GM13977 (cell line): ENCODE results near the gene PTGFRN.

ENCODE experiments used
- DNase-seq: peaks from one replicate; pipeline ENCODE4 v3.0.0; 2012; ENCODE audit warnings: low spot score
- in situ Hi-C: fragments of 300-500 bp; cut with MboI; formaldehyde crosslinking; loops from one replicate; pipeline ENCODE4 v1.12.0; 2022; ENCODE audit warnings: low sequenced_read_pairs, low pct_unique_long_range_greater_than_20kb, mixed read lengths, inconsistent platforms; ENCODE audit not compliant: unreplicated experiment
- TF ChIP-seq, protein P1 (sequence below): IDR thresholded peaks from 2 replicates; pipeline ENCODE4 v1.5.1; 2012; ENCODE audit warnings: mild to moderate bottlenecking, control low read depth; ENCODE audit not compliant: insufficient read depth; ENCODE audit errors: extremely low read depth, missing control alignments

The PTGFRN gene

DNA sequence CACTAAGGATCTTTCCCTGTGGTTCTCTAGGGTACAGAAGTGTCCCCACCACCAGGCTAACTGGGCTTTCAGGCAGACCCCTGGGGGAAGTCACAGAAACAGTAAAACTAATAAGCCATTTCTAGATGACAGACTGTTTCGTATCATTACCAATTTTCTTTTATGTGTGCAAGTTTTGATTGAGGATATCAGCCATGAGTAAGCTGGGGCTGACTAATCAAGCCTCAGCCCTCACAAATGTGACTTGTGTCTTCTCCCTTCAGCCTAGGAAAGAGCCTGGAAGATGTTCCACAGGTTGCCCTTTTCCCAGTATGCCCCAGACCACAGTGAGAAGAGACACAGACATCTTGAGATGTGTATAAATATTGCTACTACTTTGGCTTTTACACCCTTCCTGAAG lies 10.5 kb downstream of the PTGFRN start:
- DNase-seq = no peak
- in situ Hi-C loops = no loop called here
- TF ChIP-seq, protein P1, sequence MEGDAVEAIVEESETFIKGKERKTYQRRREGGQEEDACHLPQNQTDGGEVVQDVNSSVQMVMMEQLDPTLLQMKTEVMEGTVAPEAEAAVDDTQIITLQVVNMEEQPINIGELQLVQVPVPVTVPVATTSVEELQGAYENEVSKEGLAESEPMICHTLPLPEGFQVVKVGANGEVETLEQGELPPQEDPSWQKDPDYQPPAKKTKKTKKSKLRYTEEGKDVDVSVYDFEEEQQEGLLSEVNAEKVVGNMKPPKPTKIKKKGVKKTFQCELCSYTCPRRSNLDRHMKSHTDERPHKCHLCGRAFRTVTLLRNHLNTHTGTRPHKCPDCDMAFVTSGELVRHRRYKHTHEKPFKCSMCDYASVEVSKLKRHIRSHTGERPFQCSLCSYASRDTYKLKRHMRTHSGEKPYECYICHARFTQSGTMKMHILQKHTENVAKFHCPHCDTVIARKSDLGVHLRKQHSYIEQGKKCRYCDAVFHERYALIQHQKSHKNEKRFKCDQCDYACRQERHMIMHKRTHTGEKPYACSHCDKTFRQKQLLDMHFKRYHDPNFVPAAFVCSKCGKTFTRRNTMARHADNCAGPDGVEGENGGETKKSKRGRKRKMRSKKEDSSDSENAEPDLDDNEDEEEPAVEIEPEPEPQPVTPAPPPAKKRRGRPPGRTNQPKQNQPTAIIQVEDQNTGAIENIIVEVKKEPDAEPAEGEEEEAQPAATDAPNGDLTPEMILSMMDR = no peak

DNA sequence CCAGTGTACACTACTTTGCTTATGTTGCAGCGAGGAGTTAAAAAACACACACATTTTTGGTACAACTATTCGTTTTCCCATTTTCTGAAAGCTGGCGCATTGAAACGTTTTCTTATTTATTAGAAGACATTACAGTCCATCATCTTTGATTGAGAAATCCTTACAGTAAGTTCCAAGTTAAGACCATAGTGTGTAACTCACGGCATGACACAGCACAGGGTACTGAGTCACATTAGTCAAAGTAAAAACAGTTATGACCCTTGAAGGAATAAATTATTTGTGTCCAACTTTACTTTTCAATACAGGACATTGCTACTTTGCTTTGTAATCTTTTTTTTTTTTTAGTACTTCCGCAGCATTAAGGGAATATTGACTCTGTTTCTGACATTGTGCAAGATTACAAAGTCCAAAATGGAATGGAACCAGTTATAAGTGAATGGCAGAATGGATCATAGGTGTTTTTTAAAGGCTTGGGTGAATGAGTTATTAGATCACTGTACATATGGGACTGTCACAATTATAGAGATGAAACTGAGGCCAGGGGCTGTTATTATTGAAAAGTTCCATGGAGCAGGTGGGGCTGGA lies 11.7 kb downstream of the PTGFRN start:
- in situ Hi-C loops = no loop called here
- DNase-seq = no peak
- TF ChIP-seq, protein P1 = no peak

DNA sequence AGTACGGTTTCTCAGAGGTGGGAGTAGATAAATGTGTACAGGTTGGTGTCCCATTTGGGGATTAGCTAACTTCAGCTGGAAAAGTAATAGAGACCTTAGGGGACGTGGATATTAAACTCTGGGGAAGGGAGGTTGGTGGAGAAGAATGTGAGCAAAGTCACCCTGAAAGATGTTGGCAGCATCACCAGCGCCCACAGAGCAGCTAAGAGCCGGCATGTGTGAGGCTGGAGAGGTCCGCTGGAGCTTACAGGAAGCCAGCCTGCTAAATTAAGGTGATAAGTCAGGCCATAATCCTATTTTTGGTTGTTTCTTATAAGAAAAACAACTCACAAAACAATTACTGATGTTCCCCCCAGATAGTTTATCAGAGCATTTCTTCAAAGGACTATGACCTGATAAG lies 12.2 kb downstream of the PTGFRN start:
- no peak for DNase-seq
- TF ChIP-seq, protein P1 = no peak
- in situ Hi-C loops = no loop called here

DNA sequence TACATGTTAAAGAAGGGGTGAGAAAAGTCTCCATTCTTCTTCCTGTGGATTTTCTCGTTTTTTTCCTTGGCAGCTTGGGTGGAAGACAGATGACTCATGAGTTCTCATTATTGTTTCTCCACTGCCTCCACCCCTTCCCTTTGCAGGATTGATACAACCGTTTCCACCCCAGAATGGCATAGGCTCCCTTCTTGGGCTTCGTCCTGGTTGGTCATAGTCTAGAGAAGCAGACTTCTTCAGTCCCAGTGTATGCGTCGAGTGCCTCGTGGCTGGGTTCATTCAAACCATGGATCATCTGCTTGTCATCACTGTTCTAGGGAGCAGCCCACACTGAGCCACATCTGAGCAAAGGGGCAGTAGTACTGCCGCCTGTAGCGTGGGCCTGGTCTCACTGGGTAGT lies 13.7 kb downstream of the PTGFRN start:
- TF ChIP-seq, protein P1 = no peak
- no peak for DNase-seq
- in situ Hi-C loops = no loop called here

DNA sequence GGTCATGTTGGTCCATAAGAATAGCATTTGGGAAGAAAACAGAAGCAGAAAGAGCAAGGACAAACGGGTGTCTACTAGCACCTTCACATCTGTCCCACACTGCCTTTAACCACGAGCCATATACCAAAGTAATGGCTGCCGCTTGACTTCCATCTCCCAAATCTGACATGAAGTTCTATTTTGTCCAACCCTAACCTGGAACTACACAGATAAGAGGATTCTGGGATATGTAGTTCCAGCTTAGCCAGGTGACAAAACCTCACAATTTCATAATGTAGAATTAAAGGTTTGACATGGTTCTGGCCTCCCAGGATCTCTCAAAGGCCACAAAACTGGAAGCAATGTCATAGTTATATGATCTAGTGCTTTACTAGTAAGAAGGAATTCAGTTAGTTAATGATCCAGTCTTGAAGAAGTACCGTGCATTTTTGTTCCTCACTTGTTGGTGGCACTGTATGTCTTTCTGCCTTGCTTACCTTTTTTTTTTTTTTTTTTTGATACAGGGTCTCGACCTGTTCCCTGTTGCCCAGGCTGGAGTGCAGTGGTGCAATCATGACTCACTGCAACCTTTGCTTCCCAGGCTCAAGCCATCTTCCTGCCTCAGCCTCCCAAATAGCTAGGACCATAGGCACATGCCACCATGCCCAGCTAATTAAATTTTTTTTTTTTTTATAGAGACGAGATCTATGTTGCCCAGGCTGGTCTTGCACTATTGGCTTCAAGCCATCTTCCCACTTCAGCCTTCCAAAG lies 17.5 kb downstream of the PTGFRN start:
- no peak for DNase-seq
- TF ChIP-seq, protein P1 = no peak
- in situ Hi-C loops = no loop called here

DNA sequence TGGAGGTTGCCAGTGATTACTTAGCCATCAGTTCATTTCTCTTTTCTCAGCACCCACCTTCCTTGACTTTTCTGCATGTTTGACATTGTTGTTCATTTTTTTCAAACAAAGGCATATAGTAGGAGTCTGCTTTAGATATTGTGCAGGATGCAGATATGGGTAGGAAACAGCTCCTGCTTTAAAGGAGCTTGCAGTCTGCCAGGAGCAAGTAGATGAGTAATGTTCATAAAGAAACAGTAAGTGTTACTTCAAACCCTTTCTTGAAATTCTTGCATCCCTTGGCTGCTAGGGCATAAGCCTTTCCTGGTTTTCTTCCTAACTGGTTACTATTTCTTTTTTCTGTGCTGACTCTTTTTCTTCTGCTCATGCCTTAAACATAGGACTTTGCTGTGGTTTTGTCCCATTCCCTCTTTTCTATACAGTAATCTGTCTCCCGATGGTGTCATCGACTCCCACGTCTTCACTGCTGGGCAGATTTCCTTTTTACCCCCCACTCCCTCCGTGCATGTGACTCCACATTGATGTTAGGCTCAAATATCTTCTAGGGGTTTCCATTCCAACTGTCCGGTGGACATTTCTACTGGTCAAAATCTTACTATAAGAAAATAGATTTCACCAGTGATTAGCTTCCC lies 20.4 kb downstream of the PTGFRN start:
- DNase-seq = no peak
- TF ChIP-seq, protein P1 = no peak
- in situ Hi-C loops = no loop called here
